ENCODE results near the gene LHFPL3.

DNA sequence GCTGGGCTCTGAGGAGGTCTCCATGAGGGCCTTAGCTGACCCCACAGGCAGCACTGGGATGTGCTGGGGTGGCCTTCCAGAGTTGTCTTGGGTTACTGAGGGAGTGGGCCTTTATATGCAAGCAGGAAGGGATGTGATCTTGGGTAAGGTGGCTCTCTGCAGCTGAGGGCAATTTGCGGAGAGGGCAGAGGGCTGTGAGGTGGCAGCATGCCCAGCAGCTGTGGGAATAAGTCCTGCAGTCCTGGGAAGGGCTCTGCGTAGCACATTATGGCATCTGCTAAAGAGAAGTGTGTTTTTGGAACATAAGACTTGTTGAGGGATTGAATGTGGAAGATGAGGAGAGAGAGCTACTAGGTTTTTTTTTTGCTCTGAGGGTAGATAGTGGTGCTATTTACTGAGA, 586.0 kb downstream of the LHFPL3 start:
- TF ChIP-seq, protein P1, sequence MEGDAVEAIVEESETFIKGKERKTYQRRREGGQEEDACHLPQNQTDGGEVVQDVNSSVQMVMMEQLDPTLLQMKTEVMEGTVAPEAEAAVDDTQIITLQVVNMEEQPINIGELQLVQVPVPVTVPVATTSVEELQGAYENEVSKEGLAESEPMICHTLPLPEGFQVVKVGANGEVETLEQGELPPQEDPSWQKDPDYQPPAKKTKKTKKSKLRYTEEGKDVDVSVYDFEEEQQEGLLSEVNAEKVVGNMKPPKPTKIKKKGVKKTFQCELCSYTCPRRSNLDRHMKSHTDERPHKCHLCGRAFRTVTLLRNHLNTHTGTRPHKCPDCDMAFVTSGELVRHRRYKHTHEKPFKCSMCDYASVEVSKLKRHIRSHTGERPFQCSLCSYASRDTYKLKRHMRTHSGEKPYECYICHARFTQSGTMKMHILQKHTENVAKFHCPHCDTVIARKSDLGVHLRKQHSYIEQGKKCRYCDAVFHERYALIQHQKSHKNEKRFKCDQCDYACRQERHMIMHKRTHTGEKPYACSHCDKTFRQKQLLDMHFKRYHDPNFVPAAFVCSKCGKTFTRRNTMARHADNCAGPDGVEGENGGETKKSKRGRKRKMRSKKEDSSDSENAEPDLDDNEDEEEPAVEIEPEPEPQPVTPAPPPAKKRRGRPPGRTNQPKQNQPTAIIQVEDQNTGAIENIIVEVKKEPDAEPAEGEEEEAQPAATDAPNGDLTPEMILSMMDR (IDR thresholded peaks at IDR 0.05) = no peak
- TF ChIP-seq POLR2A (IDR thresholded peaks at IDR 0.05) = no peak
